HEK293 (cell line): ENCODE results near the gene TPH2.

Experiments used
- CTCF ChIP-seq: fragments of 450-650 bp; formaldehyde crosslinking; IDR thresholded peaks from 2 replicates; pipeline ENCODE4 v1.5.1; 2016; ENCODE audit warnings: missing biosample characterization, missing genetic modification characterization
- HOXA7 ChIP-seq: sonication (generic); formaldehyde crosslinking; IDR thresholded peaks from 2 replicates; pipeline ENCODE4 v1.8.1; 2022; ENCODE audit warnings: missing genetic modification reagents, borderline replicate concordance
- MEIS1 ChIP-seq: sonication (generic); formaldehyde crosslinking; IDR thresholded peaks from 2 replicates; pipeline ENCODE4 v1.8.1; 2022; ENCODE audit warnings: missing genetic modification reagents, mild to moderate bottlenecking, borderline replicate concordance
- PATZ1 ChIP-seq: fragments of 450-650 bp; formaldehyde crosslinking; IDR thresholded peaks from 2 replicates; pipeline ENCODE4 v1.5.1; 2016; ENCODE audit warnings: missing biosample characterization, missing genetic modification characterization
- SP2 ChIP-seq: fragments of 450-650 bp; formaldehyde crosslinking; IDR thresholded peaks from 2 replicates; pipeline ENCODE4 v1.5.1; 2016; ENCODE audit warnings: missing biosample characterization, missing genetic modification characterization
- ZNF707 ChIP-seq: fragments of 450-650 bp; formaldehyde crosslinking; IDR thresholded peaks from 2 replicates; pipeline ENCODE4 v1.5.1; 2016; ENCODE audit warnings: missing biosample characterization, missing genetic modification characterization

- no peak for TF ChIP-seq CTCF
- TF ChIP-seq ZNF707 (tag by site-specific recombination): no peak
- no peak for TF ChIP-seq PATZ1 (tag by site-specific recombination)
- no peak for TF ChIP-seq MEIS1 (CRISPR knock-in tag)
- TF ChIP-seq HOXA7 (CRISPR knock-in tag): no peak
- no peak for TF ChIP-seq SP2 (tag by site-specific recombination)
Measured at GRCh38 chr12:72018036-72018435, 79.4 kb downstream of the TPH2 start.
